Lower leg skin (tissue), 3 donors: ENCODE data around the gene EDA.

Experiments used
- POLR2A ChIP-seq, 2 donors: fragments of 450-650 bp; IDR thresholded peaks; one replicate each; pipeline ENCODE4 v1.6.1; 2016 to 2017; ENCODE audit warnings: antibody characterized with exemption in 2 of 2, mild to moderate bottlenecking in 1 of 2, moderate library complexity in 1 of 2
- TF ChIP-seq, protein P1 (sequence below), 3 donors: fragments of 450-650 bp; IDR thresholded peaks; one replicate each; pipeline ENCODE4 v1.5.1; 2016; ENCODE audit warnings: antibody characterized with exemption in 3 of 3, mild to moderate bottlenecking in 3 of 3, moderate library complexity in 2 of 3

DNA sequence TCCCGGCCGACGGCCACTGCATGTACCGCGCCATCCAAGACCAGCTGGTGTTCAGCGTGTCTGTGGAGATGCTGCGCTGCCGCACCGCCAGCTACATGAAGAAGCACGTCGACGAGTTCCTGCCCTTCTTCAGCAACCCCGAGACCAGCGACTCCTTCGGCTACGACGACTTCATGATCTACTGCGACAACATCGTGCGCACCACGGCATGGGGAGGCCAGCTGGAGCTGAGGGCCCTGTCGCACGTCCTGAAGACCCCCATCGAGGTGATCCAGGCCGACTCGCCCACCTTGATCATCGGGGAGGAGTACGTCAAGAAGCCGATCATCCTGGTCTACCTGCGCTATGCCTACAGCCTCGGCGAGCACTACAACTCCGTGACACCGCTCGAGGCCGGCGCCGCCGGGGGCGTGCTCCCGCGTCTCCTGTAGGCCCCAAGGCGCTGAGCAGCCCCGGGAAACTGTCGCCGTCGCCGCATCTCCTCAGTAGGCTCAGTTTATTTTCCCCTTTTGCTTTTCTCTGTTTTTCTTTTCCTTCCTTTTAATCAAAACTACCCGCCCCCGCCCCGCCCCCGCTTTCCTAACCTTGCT lies 447.1 kb downstream of the EDA start:
- TF ChIP-seq, protein P1, sequence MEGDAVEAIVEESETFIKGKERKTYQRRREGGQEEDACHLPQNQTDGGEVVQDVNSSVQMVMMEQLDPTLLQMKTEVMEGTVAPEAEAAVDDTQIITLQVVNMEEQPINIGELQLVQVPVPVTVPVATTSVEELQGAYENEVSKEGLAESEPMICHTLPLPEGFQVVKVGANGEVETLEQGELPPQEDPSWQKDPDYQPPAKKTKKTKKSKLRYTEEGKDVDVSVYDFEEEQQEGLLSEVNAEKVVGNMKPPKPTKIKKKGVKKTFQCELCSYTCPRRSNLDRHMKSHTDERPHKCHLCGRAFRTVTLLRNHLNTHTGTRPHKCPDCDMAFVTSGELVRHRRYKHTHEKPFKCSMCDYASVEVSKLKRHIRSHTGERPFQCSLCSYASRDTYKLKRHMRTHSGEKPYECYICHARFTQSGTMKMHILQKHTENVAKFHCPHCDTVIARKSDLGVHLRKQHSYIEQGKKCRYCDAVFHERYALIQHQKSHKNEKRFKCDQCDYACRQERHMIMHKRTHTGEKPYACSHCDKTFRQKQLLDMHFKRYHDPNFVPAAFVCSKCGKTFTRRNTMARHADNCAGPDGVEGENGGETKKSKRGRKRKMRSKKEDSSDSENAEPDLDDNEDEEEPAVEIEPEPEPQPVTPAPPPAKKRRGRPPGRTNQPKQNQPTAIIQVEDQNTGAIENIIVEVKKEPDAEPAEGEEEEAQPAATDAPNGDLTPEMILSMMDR (IDR thresholded peaks at IDR 0.05) = no peak
- no peak for TF ChIP-seq POLR2A (IDR thresholded peaks at IDR 0.05)
